Activated CD4-positive, alpha-beta T cell treated with anti-CD3 and anti-CD28 coated beads for 1 hour (primary cell): ENCODE results near the gene KANK4.

Source experiments
- DNase-seq: peaks from one replicate; pipeline ENCODE4 v3.0.0-alpha.2; 2020

KANK4 gene

GRCh38 chr1:62304515-62304914 is 14.7 kb downstream of the KANK4 start:
- DNase-seq: no peak

GRCh38 chr1:62301726-62302390 is 17.4 kb downstream of the KANK4 start:
- DNase-seq: no peak

- DNase-seq: no peak
Observed at GRCh38 chr1:62299426-62300200, 19.6 kb downstream of the KANK4 start.

GRCh38 chr1:62295921-62296491 is 23.2 kb downstream of the KANK4 start:
- no peak for DNase-seq

GRCh38 chr1:62294261-62294660 is 25.0 kb downstream of the KANK4 start:
- DNase-seq: no peak

GRCh38 chr1:62288662-62289061 is 30.6 kb downstream of the KANK4 start:
- DNase-seq: no peak

- DNase-seq: no peak
Observed at GRCh38 chr1:62288224-62288623, 31.0 kb downstream of the KANK4 start.

- DNase-seq: no peak
Observed at GRCh38 chr1:62286786-62287224, 32.4 kb downstream of the KANK4 start.

GRCh38 chr1:62285984-62286785 is 33.0 kb downstream of the KANK4 start:
- no peak for DNase-seq

- no peak for DNase-seq
Observed at GRCh38 chr1:62285440-62285839, 33.8 kb downstream of the KANK4 start.

- DNase-seq: no peak
Observed at GRCh38 chr1:62283986-62284385, 35.2 kb downstream of the KANK4 start.

- no peak for DNase-seq
Observed at GRCh38 chr1:62282909-62283755, 36.1 kb downstream of the KANK4 start.

- DNase-seq: no peak
Observed at GRCh38 chr1:62281922-62282555, 37.2 kb downstream of the KANK4 start.

- DNase-seq: no peak
Observed at GRCh38 chr1:62280960-62281465, 38.2 kb downstream of the KANK4 start.

- DNase-seq: no peak
Observed at GRCh38 chr1:62280150-62280549, 39.1 kb downstream of the KANK4 start.

- no peak for DNase-seq
Observed at GRCh38 chr1:62276791-62277190, 42.4 kb downstream of the KANK4 start.

- no peak for DNase-seq
Observed at GRCh38 chr1:62274496-62275485, 44.4 kb downstream of the KANK4 start.

- DNase-seq: no peak
Observed at GRCh38 chr1:62273953-62274352, 45.3 kb downstream of the KANK4 start.

- DNase-seq: peak; percentile 14
Observed at GRCh38 chr1:62271948-62272728, 47.1 kb downstream of the KANK4 start.
